Left ventricle myocardium superior (tissue), 1 donor: ENCODE measurements around the gene P3R3URF. TPM values are rescaled to one million over a fixed set of nuclear protein-coding genes. Genes with fewer than 3 reads are reported as not detected.

Source experiments
- ATAC-seq: fragments of 200-7000 bp; cut with Tn5 transposase; one replicate; pipeline ENCODE4 v1.9.1; 2020; ENCODE audit warnings: mild to moderate bottlenecking, moderate library complexity
- DNase-seq: peaks from one replicate; pipeline ENCODE4 v3.0.0-alpha.2; 2020
- intact Hi-C: fragments of 100-400 bp; cut with micrococcal nuclease; formaldehyde crosslinking; loops from one replicate; pipeline ENCODE4 v1.11.0; 2022
- total RNA-seq: library from RNA; stranded (reverse); fragmentation: NEBNext Ultra II Directional; extraction: Animal tissue kit (Norgen Biotek cat#: 25700); gene quantifications from one replicate; pipeline ENCODE4 v1.2.1, GENCODE V29; 2021
- donor health status: DM: no; HTN: yes; CAD: no; lungs with severe emphysema.

P3R3URF gene
- total RNA-seq, 1 donor from 2014 or later: not detected

DNA sequence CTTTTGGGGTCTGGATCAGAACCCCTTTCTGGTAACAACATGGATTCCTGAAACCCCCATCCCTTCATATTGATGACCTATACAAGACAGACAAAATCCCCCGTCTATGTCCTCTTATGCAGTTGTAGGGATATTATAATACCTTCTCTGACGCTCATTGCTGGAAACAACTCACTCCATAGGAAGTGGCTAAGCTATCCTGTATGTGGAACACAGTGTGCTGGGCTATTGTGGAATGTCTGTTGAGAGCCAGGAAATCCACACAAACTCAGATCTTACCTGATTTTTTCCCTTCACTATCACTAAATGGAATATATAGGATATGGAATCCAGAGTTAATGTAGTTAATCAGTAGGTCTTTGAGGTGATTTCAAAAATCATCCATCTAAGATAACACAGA is 26.2 kb downstream of the P3R3URF start:
- intact Hi-C loops: no loop called here
- DNase-seq: no peak
- ATAC-seq: peak; percentile 57

DNA sequence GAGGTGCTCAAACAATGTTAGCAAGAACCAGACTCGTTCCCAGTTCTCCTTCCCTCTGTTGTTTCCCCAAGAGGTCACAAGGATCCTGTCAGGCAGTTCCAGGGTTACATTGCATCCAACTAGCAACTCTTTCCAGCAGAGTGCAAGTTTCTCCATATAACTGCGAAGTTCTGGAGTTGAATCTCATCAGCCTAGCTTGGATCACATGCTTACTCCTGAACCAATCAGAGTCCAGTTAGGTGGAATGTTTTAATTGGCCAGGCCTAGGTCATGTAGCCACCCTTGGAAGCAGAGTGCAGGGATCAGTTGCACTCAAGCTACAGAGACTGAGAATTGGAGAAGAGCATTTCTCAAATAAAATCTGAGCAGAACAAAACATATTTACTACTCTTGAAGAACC is 28.0 kb downstream of the P3R3URF start:
- intact Hi-C loops: no loop called here
- DNase-seq: no peak
- no peak for ATAC-seq

GRCh38 chr1:46137916-46138315 is 38.4 kb downstream of the P3R3URF start:
- no peak for DNase-seq
- ATAC-seq: no peak
- intact Hi-C loops: no loop called here

DNA sequence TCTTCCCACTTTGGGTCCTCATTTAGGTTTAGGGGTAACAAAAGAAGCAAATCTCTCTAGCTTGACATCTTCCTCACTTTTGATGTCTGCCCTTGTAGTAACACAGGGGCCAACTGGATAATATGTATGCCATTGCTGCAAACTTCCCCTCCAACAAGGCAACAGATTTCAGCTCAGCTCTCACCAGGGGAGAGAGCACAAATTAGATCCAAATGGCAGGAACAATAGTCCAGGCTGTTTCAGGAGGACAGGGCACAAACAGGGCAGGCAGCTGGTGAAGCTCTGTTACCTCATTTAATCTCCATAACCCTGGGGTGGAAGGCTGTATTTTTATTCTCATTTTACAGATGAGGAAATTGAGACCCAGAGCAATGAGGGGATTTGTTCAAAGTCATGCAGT is 39.6 kb downstream of the P3R3URF start:
- ATAC-seq (no peak), DNase-seq (no peak)
- intact Hi-C loops: no loop called here

GRCh38 chr1:46134660-46135331 is 41.5 kb downstream of the P3R3URF start:
- DNase-seq: no peak
- intact Hi-C loops: loop anchor here (5.0 kb wide), 1 partner anchor 43 kb away; the partner anchor contains the start of genes P3R3URF and TSPAN1
- no peak for ATAC-seq

- intact Hi-C loops: loop anchor here (5.0 kb wide), 1 partner anchor 43 kb away; the partner anchor contains the start of genes P3R3URF and TSPAN1
- ATAC-seq (no peak), DNase-seq (no peak)
Measured at GRCh38 chr1:46133781-46134350, 42.4 kb downstream of the P3R3URF start.

- intact Hi-C loops: loop anchor here (5.0 kb wide), 1 partner anchor 44 kb away; the partner anchor contains the start of genes P3R3URF and TSPAN1
- peak; percentile 68 for ATAC-seq
- DNase-seq: peak; percentile 83
Measured at GRCh38 chr1:46133181-46133658, 43.1 kb downstream of the P3R3URF start.

- intact Hi-C loops: loop anchor here (5.0 kb wide), 1 partner anchor 45 kb away; the partner anchor contains the start of genes P3R3URF and TSPAN1
- ATAC-seq: peak; percentile 96
Measured at GRCh38 chr1:46132529-46133180, 43.6 kb downstream of the P3R3URF start, which contains the start of gene PIK3R3. Gene PIK3R3 (minus strand): TSS chr1:46132629. CDS start chr1:46131952, 677 bp downstream.

DNA sequence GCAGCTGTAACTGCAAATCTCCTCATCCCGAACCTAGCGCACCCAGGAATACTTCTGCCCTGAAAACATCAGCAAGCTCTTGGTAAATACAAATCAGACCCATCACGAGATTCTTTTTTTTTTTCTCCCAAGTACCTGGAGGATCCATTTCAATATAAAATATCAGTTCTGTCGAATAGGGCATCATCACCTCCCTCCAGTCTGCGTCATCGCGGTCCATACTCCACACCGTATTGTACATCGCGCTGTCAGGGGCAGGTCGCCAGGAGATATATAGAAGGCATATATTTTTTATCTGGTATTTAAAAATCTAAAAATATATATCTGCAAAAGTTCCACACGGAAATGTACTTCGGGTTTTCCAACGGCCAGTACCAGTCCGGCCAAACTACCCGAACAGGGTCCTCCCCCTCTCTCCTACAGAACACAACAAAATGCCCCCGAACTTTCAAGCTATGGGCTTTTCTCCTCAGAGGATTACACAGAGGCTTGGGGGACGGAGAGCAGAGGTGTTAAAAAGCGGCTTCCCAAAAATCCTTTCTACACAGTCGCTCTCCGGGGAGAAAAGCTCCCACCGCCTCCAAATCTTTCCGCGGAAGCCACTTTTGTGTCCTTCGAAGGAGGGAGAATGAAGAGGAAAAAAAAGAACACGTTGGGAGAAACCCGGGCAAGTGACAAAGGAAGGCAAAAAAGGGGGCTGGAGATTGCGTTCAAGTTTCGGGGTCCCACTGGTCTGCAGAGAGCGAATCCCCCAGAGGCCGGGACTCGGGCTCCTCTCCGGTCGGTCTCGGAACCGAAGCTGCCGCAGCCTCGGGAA is 44.4 kb downstream of the P3R3URF start:
- ATAC-seq: no peak
- peak; percentile 40 for DNase-seq
- intact Hi-C loops: loop anchor here (5.0 kb wide), 1 partner anchor 45 kb away; the partner anchor contains the start of genes P3R3URF and TSPAN1

More at GRCh38 chr1:46132529-46133180, 43.6 kb downstream of the P3R3URF start, which contains the start of gene PIK3R3:
- DNase-seq: peak; percentile 98

GRCh38 chr1:46131093-46131492 is 45.2 kb downstream of the P3R3URF start:
- DNase-seq: no peak
- intact Hi-C loops: loop anchor here (5.0 kb wide), 1 partner anchor 46 kb away; the partner anchor contains the start of genes P3R3URF and TSPAN1
- no peak for ATAC-seq

GRCh38 chr1:46130606-46131005 is 45.7 kb downstream of the P3R3URF start:
- ATAC-seq (no peak), DNase-seq (no peak)
- intact Hi-C loops: loop anchor here (5.0 kb wide), 1 partner anchor 47 kb away; the partner anchor contains the start of genes P3R3URF and TSPAN1

DNA sequence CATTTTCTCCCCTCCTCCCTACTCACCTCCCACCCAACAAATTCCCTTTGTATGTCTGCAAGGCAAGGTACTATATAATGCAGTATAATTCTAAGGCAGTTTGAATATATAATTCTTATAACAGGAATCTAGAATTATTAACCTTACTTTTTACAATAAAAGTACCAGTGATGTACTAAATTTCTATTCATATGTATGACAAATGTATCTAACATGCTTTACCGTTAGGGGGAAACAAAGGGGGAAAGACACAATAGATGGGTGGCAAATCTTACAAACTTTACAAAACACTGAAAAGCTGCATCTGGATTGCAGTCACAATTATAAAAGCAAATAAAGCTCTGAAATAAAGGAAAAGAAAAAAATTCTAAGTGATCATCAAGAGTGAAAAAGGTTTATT is 46.2 kb downstream of the P3R3URF start:
- no peak for ATAC-seq
- intact Hi-C loops: loop anchor here (5.0 kb wide), 1 partner anchor 47 kb away; the partner anchor contains the start of genes P3R3URF and TSPAN1
- no peak for DNase-seq

DNA sequence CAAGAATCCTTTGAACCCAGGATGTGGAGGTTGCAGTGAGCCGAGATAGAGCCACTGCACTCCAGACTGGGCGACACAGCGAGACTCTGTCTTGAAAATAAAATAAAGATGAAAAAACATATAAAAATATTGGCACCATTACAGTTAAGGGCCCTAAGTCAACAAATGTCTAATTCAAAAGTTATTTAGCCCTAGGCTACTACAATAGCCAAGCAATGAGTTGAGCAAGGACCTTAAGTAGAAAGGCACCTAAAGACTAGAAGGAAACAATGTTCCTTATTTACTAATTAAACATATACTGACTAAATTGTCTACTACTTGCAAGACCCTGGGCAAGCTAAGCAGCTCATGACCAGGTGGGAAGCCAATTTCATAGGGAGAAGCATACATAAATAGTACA is 47.9 kb downstream of the P3R3URF start:
- DNase-seq (no peak), ATAC-seq (no peak)
- intact Hi-C loops: loop anchor here (10.0 kb wide), 1 partner anchor 84 kb away; no protein-coding TSS in a partner anchor

Other genes with a start within 250 kb of the P3R3URF start
- 26.2 TPM for gene PIK3R3, start 43.9 kb downstream of the P3R3URF start, total RNA-seq
- gene TSPAN1, start 1.4 kb downstream of the P3R3URF start, total RNA-seq: 0.72 TPM
- gene POMGNT1, start 21.9 kb upstream of the P3R3URF start, total RNA-seq: 137 TPM
- gene LURAP1, start 26.8 kb upstream of the P3R3URF start, total RNA-seq: 7.6 TPM
- gene RAD54L, start 71.3 kb upstream of the P3R3URF start, total RNA-seq: 0.97 TPM
- 37.6 TPM for gene LRRC41, start 127.1 kb upstream of the P3R3URF start, total RNA-seq
- 1,191 TPM for gene UQCRH, start 127.2 kb upstream of the P3R3URF start, total RNA-seq
- gene NSUN4, start 164.3 kb upstream of the P3R3URF start, total RNA-seq: 15.3 TPM
- 9.8 TPM for gene FAAH, start 217.8 kb upstream of the P3R3URF start, total RNA-seq